Esophagus muscularis mucosa (tissue), 4 donors: Measurements from ENCODE around the gene C1orf174. TPM values are rescaled to one million over a fixed set of nuclear protein-coding genes. Genes with fewer than 3 reads are reported as not detected.

Experiments used
- DNase-seq: peaks from one replicate; pipeline ENCODE4 v3.0.0-alpha.2; 2017; ENCODE audit errors: extremely low spot score
- H3K27ac ChIP-seq, 4 donors: fragments of 200-600 bp; sonication (generic); replicated peaks in 1 of 4; 1 replicate in 3 of 4; 2 replicates in 1 of 4; pipeline ENCODE4 v1.5.1; 2016 to 2019; ENCODE audit warnings: mild to moderate bottlenecking in 1 of 4
- H3K27me3 ChIP-seq, 4 donors: fragments of 200-600 bp; sonication (generic); one replicate each; pipeline versions ENCODE4 v1.5.1 to v1.6.0; 2016 to 2019
- H3K36me3 ChIP-seq, 4 donors: fragments of 200-600 bp; sonication (generic); one replicate each; pipeline ENCODE4 v1.5.1; 2016 to 2019
- H3K4me1 ChIP-seq, 4 donors: fragments of 200-600 bp; sonication (generic); one replicate each; pipeline ENCODE4 v1.5.1; 2016 to 2019
- H3K4me3 ChIP-seq, 4 donors: fragments of 200-600 bp; sonication (generic); 1 replicate in 2 of 4; 2 replicates in 2 of 4; pipeline ENCODE4 v1.5.1; 2016 to 2019; ENCODE audit warnings: mild to moderate bottlenecking in 4 of 4, moderate library complexity in 1 of 4
- H3K9me3 ChIP-seq, 4 donors: fragments of 200-600 bp; sonication (generic); 1 replicate in 3 of 4; 2 replicates in 1 of 4; pipeline ENCODE4 v1.5.1; 2016 to 2019
- CTCF ChIP-seq, 3 experiments: fragments of 200-600 bp in 2 of 3; fragments of 450-650 bp in 1 of 3; sonication (generic) in 2 of 3; IDR thresholded peaks; one replicate each; pipeline ENCODE4 v1.5.1; 2017 to 2019; ENCODE audit warnings: antibody characterized with exemption in 3 of 3, mild to moderate bottlenecking in 2 of 3, moderate library complexity in 1 of 3
- EP300 ChIP-seq: sonication (generic); formaldehyde crosslinking; IDR thresholded peaks from one replicate; pipeline ENCODE4 v1.6.1; 2017; ENCODE audit warnings: antibody characterized with exemption
- POLR2A ChIP-seq: fragments of 450-650 bp; IDR thresholded peaks from one replicate; pipeline ENCODE4 v1.6.1; 2017; ENCODE audit warnings: antibody characterized with exemption, moderate library complexity, mild to moderate bottlenecking, low read depth
- POLR2AphosphoS5 ChIP-seq, 2 donors: sonication (generic); formaldehyde crosslinking; IDR thresholded peaks; one replicate each; pipeline ENCODE4 v1.6.1; 2017; ENCODE audit warnings: antibody characterized with exemption in 2 of 2
- WGBS: methylation state at CpG from one replicate; pipeline ENCODE4 v1.1.5; 2018; 5-methylcytosine and 5-hydroxymethylcytosine counted together
- intact Hi-C: fragments of 100-400 bp; cut with DNase I; formaldehyde crosslinking; loops from one replicate; pipeline ENCODE4 v1.15.1; 2023
- total RNA-seq, 4 donors: library from RNA; depleted of rRNA; stranded (reverse); fragments of >200 nt; gene quantifications; one replicate each; pipeline versions ENCODE4 v1.1.0 to v1.2.1, GENCODE V29; 2016

C1orf174 gene
- total RNA-seq, 4 donors from 2014 or later: 25.0 to 35.1 (median 27.6) TPM

GRCh38 chr1:3886691-3887090 is 13.4 kb downstream of the C1orf174 start:
- 76% methylated on average over 8 of the region's 8 CpGs for WGBS
- Histone ChIP-seq H3K27me3 (no peaks in the 10 kb centered on the region), H3K36me3 (peaks cover 50 to 97% (median 80%) of the 10 kb centered on the region in 4 donors), H3K27ac (no peak overlapping the region), H3K9me3 (no peaks in the 10 kb centered on the region), H3K4me3 (no peak overlapping the region), H3K4me1 (peaks cover 0 to 4% (median 2%) of the 10 kb centered on the region in 4 donors)
- DNase-seq: no peak
- no peak for TF ChIP-seq POLR2A
- TF ChIP-seq POLR2AphosphoS5 (IDR thresholded peaks at IDR 0.05): no peak
- no peak for TF ChIP-seq EP300
- TF ChIP-seq CTCF (IDR thresholded peaks at IDR 0.05): no peak
- intact Hi-C loops: no loop called here

GRCh38 chr1:3886106-3886670 is 13.9 kb downstream of the C1orf174 start:
- no peak overlapping the region for H3K4me3 ChIP-seq
- intact Hi-C loops: no loop called here
- H3K9me3 ChIP-seq: no peaks in the 10 kb centered on the region
- H3K27ac ChIP-seq: no peak overlapping the region
- DNase-seq: no peak
- WGBS: 90% methylated on average over 9 of the region's 15 CpGs
- TF ChIP-seq EP300: no peak
- TF ChIP-seq POLR2A: no peak
- TF ChIP-seq CTCF (IDR thresholded peaks at IDR 0.05): no peak
- no peak for TF ChIP-seq POLR2AphosphoS5 (IDR thresholded peaks at IDR 0.05)
- H3K4me1 ChIP-seq: peaks cover 0 to 4% (median 0%) of the 10 kb centered on the region in 4 donors
- H3K36me3 ChIP-seq: peaks cover 50 to 97% (median 77%) of the 10 kb centered on the region in 4 donors
- H3K27me3 ChIP-seq: no peaks in the 10 kb centered on the region

- H3K4me3 ChIP-seq: no peak overlapping the region
- WGBS: 85% methylated on average over 7 of the region's 7 CpGs
- peaks cover 0 to 3% (median 0%) of the 10 kb centered on the region in 4 donors for H3K4me1 ChIP-seq
- no peak for DNase-seq
- intact Hi-C loops: no loop called here
- no peak for TF ChIP-seq CTCF (IDR thresholded peaks at IDR 0.05)
- no peak for TF ChIP-seq EP300
- no peak for TF ChIP-seq POLR2AphosphoS5 (IDR thresholded peaks at IDR 0.05)
- no peak for TF ChIP-seq POLR2A
- no peaks in the 10 kb centered on the region for H3K9me3 ChIP-seq
- no peak overlapping the region for H3K27ac ChIP-seq
- H3K27me3 ChIP-seq: no peaks in the 10 kb centered on the region
- peaks cover 46 to 97% (median 77%) of the 10 kb centered on the region in 4 donors for H3K36me3 ChIP-seq
Observed at GRCh38 chr1:3885611-3886010, 14.5 kb downstream of the C1orf174 start.

- intact Hi-C loops: no loop called here
- no peak for DNase-seq
- Histone ChIP-seq H3K36me3 (peaks cover 40 to 97% (median 77%) of the 10 kb centered on the region in 4 donors), H3K9me3 (no peaks in the 10 kb centered on the region), H3K4me3 (no peak overlapping the region), H3K27ac (no peak overlapping the region), H3K27me3 (no peaks in the 10 kb centered on the region), H3K4me1 (no peaks in the 10 kb centered on the region)
- TF ChIP-seq CTCF (IDR thresholded peaks at IDR 0.05) (no peak), POLR2A (no peak), EP300 (no peak), POLR2AphosphoS5 (IDR thresholded peaks at IDR 0.05) (no peak)
- 89% methylated on average over 12 of the region's 13 CpGs for WGBS
Observed at GRCh38 chr1:3884966-3885365, 15.1 kb downstream of the C1orf174 start.
